HG03196 (cell line): ENCODE data around the gene PDE4B.

ENCODE experiments used
- ATAC-seq: cut with Tn5 transposase; IDR thresholded peaks from one replicate; pipeline ENCODE4 v1.9.1; 2021; ENCODE audit not compliant: unreplicated experiment

PDE4B gene

GRCh38 chr1:66251546-66251945 is 458.9 kb downstream of the PDE4B start:
- ATAC-seq, result no peak

DNA sequence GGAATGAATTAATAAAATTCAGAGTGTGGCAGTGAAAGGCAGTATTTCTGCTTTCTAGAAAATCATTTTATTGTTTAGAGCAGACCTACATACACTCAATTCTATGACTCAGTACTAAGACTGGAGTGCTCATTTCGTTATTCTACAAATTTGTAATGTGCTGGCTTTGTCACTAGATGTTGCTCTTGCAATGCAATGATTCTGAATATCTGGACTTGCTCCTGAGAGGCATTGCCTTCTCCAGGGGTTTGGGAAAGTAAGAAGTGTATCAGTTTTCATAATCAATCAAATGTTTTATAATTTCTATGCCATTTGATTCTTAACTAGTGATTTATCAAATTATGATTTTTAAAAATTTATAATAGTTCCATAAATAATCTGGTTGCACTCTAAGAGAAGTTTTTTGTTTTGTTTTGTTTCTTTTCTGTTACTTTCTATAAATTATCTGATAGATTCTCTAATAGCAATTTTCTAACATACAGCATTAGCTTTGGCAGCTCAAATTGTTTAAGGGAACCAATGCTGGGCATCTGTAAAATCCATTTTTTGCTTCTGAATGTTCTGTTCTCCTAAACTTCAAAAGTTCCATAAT is 460.7 kb downstream of the PDE4B start:
- peak; percentile 81 for ATAC-seq

DNA sequence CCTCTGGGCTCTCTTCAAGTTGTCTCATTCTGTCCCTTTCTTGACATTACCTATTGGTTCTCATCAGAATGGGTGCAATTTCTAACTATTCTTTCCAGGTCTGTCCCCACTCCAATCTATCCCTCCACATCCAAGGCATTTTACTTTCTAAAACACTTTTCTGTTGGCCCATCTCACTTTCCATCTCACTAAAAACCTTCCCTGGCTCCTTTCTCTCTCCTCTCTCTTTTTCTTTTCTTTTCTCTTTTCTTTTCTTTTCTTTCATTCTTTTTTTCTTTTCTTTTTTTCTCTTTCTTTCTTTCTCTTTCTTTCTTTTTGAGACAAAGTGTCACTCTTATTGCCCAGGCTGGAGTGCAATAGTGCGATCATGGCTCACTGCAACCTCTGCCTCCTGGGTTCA is 462.1 kb downstream of the PDE4B start:
- no peak for ATAC-seq

DNA sequence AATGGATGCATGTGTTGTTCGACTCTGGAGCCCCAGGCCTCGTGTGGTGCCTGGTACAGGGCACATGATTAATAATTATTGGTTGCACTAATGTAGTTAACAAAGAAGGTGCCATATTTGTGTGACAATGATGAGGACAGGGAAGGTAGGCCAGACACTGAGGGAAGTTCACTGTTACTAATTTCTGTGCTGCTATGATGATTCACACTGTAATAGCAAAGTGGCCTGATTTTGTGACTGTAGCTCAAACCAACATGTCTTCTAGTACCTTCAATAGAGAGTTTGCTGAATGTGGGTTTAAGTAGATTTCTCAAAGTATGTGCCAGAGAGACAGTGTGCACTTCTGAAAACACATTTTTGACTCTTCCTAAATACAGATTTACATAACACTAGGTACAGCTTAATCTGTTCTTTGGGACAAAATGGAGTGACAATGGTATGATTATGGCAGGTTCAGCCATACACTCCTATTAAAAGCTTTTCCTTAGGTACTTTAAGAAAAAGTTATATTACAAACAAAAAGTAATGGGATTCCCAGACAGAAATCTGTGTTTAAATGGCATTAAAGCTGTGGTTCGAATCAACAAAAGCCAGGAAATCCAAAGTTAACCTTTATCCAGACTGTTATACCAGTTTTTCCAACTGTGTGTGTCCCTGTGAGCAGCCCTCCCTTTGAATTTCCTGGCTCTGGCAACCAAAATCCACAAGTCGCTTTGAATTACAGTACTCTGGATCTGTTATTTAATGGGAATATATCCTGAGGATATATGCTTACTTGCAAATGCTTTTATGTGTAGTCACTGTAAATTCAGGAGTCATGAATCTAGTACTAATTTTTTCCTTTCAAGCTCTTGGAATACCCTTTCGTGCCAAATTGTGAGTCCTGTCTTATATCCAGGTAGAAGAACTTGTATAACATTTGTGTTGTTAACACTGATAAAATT is 464.2 kb downstream of the PDE4B start:
- ATAC-seq, result no peak

DNA sequence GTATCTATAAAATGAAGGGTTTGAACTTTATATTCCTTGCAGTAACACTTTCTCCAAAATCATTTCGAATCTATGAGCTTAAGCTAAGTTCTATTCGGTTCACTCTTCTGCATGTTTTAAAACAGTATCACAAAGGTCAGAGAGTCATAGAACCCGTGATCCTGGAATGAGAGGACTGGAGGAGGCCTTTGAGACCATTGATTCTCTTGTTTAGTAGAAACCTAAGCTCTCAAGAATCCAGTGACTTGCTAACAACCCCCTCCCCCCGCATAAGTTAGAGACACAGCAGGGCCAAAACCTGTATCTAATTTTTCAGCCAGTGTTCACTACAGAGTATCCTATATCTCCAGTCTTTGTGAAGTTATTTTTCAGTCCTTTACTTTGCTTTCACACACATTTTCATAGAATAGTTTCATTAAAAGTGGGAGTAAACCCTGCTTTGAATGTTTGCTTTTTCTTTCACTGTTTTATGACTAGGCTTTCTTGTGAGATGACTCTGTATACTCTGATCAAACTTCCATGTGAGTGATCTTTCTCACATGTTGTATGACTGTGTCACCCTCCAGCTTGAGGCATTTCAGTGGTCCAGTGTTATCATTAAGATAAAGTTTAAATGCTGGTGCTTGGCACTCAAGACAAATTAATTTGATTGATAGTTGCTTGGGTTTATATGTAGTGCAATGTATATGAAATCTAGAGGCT is 465.9 kb downstream of the PDE4B start:
- peak; percentile 48 for ATAC-seq

DNA sequence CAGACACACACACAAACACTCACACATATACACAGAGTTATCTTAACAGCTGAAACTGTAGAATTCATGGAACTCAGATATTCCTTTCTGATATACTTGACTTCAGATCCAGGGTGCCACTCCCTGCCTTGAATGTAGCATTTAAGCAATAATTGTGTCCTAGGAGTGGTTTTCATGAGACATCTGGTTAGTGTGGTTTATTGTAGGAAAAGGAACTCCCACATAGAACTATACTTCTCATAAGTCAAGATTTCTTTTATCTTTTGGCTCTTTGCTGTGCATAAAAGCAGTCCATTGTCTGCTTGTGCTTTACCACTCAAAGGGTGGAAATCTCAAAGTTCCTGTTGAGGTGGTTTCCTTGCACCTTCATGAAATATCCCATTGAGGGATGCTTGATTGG is 468.7 kb downstream of the PDE4B start:
- ATAC-seq, result no peak

GRCh38 chr1:66262208-66262963 is 469.7 kb downstream of the PDE4B start:
- ATAC-seq, result no peak

GRCh38 chr1:66265268-66265667 is 472.6 kb downstream of the PDE4B start:
- ATAC-seq, result no peak

- no peak for ATAC-seq
Measured at GRCh38 chr1:66265796-66266195, 473.1 kb downstream of the PDE4B start.

GRCh38 chr1:66266350-66266749 is 473.7 kb downstream of the PDE4B start:
- no peak for ATAC-seq

DNA sequence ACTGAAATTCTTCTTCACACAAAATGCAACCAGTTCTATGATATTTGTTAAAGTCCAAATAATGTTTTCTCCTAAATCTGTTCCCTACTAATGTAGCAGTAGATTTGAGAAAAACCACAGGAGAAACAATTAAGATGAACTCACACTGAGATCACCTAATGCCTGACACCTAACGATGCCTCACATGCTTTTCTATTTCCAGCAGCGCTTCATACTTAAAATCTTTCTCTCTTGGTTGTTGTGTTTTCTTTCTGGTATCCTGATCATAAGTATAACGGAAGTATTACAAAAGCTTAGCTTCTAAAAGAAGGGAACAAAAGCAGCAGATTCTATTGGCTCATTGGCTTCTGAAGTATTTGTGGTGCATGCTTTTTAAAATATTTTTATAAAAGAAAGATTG is 474.1 kb downstream of the PDE4B start:
- no peak for ATAC-seq

GRCh38 chr1:66267201-66267940 is 474.7 kb downstream of the PDE4B start:
- ATAC-seq, result no peak

DNA sequence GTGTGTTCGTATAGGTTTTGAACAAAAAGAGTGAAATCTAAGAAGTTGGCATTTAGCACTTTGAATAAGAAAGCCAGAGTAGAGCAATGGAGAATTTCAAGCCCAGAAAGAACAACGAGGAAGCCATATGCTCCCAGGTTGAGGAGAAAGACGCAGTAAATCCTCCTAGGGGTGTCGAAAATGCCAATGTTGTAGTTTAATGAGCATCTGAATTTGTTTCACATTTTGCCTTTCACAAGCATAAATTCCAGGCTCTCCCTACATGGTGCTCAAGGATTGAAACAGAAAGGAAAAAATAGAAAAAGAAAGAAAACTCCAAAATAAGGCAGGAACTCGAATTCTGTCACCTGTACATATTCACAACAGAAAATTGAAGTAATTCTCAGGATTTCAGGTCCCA is 476.5 kb downstream of the PDE4B start:
- ATAC-seq, result no peak

GRCh38 chr1:66270119-66270812 is 477.6 kb downstream of the PDE4B start:
- ATAC-seq, result no peak

- ATAC-seq, result no peak
Measured at GRCh38 chr1:66271216-66271903, 478.7 kb downstream of the PDE4B start.

DNA sequence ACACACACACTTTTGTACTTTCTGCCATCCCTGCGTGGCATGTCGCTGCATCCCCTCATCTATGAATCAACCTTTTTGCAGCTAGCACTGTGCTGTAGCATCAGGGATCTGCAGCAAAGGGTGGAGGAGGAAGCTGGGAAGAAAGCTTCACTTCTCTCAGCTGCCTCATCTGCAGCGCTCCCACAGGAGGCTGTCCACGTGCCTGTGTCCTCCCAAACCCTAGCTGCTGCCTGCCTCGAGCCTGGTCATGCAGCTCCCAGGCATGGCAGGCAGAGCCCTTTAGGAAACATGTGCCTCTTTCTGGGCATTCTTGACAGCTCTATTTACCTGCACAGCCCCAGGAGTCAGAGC is 479.2 kb downstream of the PDE4B start:
- ATAC-seq, result no peak

DNA sequence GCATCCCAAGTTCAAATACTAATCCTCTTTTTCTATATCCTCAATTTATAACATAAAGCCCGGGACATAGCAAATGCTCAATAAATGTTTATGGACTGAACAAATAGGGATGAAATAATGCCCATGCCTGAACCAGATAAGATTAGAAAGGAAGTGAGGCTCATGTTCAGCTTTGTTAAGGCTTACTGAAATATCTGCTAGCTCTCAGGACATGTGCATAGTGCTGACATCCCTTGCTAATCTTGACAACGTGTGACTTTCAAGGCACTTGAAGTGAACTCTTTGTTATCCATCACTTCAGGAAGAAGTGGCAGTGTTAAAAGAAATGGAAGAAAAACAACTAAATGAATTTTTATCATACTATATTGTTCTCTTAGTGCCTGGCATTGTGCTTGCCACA is 481.0 kb downstream of the PDE4B start:
- ATAC-seq, result no peak

GRCh38 chr1:66274634-66275033 is 481.9 kb downstream of the PDE4B start:
- no peak for ATAC-seq

GRCh38 chr1:66275083-66275482 is 482.4 kb downstream of the PDE4B start:
- ATAC-seq, result no peak
